Hepatic stellate cell (primary cell): ENCODE data around the gene ADM2.
"Not testable (repeated sequence)": the region's sequence is repeated elsewhere in the genome, so short reads cannot be mapped to it uniquely, and the experiment has no call there.

Experiments used
- DNase-seq: peaks from one replicate; pipeline ENCODE4 v3.0.0; 2011; ENCODE audit warnings: low spot score

Gene ADM2

GRCh38 chr22:50481440-50482106, at the start of gene ADM2:
ADM2 (plus strand) TSS chr22:50481543; CDS start chr22:50481848, 305 bp downstream.
- DNase-seq = no peak

- DNase-seq = no peak
Observed at GRCh38 chr22:50432131-50432876, 49.0 kb upstream of the ADM2 start.

- not testable (repeated sequence) for DNase-seq
Observed at GRCh38 chr22:50432877-50433510, 48.3 kb upstream of the ADM2 start.

GRCh38 chr22:50434849-50435248, 46.5 kb upstream of the ADM2 start:
- DNase-seq = no peak

- no peak for DNase-seq
Observed at GRCh38 chr22:50435291-50436014, 45.9 kb upstream of the ADM2 start.

- no peak for DNase-seq
Observed at GRCh38 chr22:50436015-50436830, 45.1 kb upstream of the ADM2 start.

GRCh38 chr22:50436841-50437341, 44.5 kb upstream of the ADM2 start:
- no peak for DNase-seq

- no peak for DNase-seq
Observed at GRCh38 chr22:50437511-50438304, 43.6 kb upstream of the ADM2 start.

- no peak for DNase-seq
Observed at GRCh38 chr22:50438305-50439275, 42.8 kb upstream of the ADM2 start.

- DNase-seq = no peak
Observed at GRCh38 chr22:50439314-50439870, 42.0 kb upstream of the ADM2 start.

GRCh38 chr22:50439871-50440331, 41.4 kb upstream of the ADM2 start:
- DNase-seq = no peak

GRCh38 chr22:50440544-50441249, 40.6 kb upstream of the ADM2 start:
- no peak for DNase-seq

- DNase-seq = no peak
Observed at GRCh38 chr22:50441428-50441993, 39.8 kb upstream of the ADM2 start.

- DNase-seq = no peak
Observed at GRCh38 chr22:50443197-50443596, 38.1 kb upstream of the ADM2 start.

GRCh38 chr22:50443801-50444625, 37.3 kb upstream of the ADM2 start:
- DNase-seq = no peak

GRCh38 chr22:50444663-50445062, 36.7 kb upstream of the ADM2 start:
- DNase-seq = peak; percentile 72
